ENCODE results near the gene CASTOR1. TPM values are rescaled to one million over a fixed set of nuclear protein-coding genes. Genes with fewer than 3 reads are reported as not detected.

The CASTOR1 gene
- total RNA-seq, 1 donor from 2014 or later = 15.9 TPM

DNA sequence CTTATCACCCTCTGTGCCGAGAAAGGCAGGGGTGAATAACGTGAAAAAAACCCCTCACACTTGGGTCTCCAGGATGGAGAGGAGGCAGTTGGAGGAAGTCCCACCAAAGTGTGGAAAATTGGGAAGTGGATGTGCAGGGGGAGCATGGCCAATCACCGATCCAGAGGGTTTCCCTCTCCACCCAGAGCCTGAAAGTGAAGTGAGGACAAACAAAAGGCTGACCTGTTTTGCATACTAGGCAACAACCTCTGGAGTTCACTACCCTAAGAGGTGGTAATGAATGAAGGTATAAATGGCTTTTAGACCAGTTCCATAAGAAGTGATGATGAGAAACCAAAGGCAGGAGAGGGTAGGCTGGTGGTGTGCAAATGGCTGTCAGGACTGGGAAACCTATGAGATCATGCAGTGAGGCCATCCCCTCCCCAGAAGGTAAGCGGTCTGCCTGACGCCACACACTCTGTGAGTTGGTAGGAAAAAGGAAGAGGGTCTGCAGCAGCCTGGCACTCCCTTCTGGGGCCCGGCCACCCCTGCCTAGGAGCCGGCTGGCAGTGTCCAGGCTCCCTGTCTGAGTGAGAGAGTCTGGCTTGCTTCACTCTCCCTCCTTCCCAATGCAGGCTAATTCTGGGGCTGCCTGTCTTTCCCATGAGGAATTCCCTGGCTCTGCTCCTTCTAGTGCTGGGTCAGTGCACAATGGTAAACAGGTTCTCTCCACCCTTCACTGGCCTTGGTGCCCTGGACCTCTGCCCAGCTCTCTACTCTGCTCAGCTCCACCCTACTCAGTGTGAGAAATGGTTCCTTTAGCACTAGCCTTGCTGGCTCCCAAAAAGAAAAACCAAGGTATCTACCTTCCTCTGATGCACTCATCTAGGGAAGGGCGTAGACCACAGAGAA is 21.8 kb upstream of the CASTOR1 start:
- DNase-seq (peak; percentile 83), ATAC-seq (peak; percentile 83)
- intact Hi-C loops (cut with DNase I) = no loop called here
- no peaks in the 10 kb centered on the region for H3K36me3 ChIP-seq
- H3K4me3 ChIP-seq = no peak overlapping the region
- H3K27me3 ChIP-seq = no peaks in the 10 kb centered on the region
- no peaks in the 10 kb centered on the region for H3K9me3 ChIP-seq
- TF ChIP-seq, protein P1, sequence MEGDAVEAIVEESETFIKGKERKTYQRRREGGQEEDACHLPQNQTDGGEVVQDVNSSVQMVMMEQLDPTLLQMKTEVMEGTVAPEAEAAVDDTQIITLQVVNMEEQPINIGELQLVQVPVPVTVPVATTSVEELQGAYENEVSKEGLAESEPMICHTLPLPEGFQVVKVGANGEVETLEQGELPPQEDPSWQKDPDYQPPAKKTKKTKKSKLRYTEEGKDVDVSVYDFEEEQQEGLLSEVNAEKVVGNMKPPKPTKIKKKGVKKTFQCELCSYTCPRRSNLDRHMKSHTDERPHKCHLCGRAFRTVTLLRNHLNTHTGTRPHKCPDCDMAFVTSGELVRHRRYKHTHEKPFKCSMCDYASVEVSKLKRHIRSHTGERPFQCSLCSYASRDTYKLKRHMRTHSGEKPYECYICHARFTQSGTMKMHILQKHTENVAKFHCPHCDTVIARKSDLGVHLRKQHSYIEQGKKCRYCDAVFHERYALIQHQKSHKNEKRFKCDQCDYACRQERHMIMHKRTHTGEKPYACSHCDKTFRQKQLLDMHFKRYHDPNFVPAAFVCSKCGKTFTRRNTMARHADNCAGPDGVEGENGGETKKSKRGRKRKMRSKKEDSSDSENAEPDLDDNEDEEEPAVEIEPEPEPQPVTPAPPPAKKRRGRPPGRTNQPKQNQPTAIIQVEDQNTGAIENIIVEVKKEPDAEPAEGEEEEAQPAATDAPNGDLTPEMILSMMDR (IDR thresholded peaks at IDR 0.05) = no peak
- H3K4me1 ChIP-seq = peaks cover 88% of the 10 kb centered on the region
- H3K27ac ChIP-seq = peak overlapping the region; percentile 89

DNA sequence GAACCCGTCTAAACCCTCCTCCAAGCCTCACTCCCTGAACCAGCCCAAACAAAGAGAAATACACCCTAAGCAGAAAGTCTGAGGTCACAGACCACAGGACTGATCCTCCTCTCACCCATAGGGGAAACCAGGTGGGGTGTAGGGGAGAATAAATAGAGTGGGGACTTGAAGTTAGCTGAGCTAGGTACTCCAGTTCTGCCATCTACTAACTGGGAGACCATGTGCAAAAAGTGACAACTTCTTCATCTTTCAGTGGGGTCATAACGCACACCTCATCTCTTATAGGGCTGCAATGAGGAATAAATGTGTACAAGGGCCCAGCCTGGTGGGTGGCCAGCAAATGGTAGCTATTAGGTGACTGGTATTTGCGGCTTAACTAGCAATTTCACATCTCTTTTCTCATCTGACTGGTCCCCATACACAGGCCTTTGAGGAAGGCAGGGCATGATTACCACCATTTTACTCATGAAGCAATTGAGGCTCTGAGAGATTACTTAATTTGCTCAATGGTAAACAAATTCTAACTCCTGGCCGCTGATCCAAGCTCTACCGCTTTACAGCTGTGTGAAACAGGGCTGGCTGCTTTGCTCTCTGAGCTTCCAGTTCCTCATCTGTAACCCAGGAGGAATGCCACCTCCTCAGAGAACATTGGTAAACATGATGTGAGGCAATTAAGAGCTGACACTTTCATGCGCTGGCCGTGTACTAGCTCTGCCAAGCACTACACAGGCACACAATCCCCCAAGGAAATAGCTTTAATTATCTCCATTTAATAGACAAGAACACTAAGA is 20.8 kb upstream of the CASTOR1 start:
- DNase-seq = no peak
- ATAC-seq = peak; percentile 89
- Histone ChIP-seq H3K4me3 (no peak overlapping the region), H3K27me3 (no peaks in the 10 kb centered on the region), H3K36me3 (no peaks in the 10 kb centered on the region), H3K27ac (peak overlapping the region; percentile 89), H3K9me3 (no peaks in the 10 kb centered on the region), H3K4me1 (peaks cover 89% of the 10 kb centered on the region)
- TF ChIP-seq, protein P1 (IDR thresholded peaks at IDR 0.05) = no peak
- intact Hi-C loops (cut with DNase I) = no loop called here

DNA sequence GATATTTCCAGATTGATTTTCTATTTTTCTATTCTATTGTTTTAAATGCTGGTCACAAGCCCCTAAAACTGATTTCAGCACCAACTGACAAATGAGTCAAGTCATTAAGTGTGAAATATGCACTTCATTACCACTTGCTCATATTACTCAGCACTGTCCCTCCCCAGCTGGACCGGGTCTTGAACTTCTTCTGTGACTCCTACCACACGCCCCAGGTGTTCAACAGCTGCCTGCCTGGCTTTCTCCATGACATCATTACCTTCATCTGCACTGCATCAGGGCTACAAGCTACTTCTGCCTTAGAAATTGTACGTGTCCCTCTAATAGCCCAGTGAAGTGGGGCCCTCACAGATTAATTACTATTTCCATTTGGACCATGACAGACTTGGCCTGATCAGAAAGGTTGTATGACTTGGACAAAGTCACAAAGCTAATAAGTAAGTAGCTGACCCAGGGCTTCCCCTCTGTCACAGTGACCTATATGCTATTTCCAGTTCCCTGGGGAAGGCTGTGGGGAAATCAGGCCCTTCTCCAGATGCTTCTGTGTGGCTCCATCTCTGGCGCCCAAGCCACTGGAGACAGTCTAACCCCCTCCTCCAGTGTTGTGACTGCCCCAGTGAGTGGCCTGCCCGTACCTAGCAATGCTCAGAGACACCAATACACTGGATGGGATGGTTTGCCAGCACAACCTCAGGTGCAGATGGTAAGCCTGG is 19.4 kb upstream of the CASTOR1 start:
- no peak for ATAC-seq
- intact Hi-C loops (cut with DNase I) = no loop called here

DNA sequence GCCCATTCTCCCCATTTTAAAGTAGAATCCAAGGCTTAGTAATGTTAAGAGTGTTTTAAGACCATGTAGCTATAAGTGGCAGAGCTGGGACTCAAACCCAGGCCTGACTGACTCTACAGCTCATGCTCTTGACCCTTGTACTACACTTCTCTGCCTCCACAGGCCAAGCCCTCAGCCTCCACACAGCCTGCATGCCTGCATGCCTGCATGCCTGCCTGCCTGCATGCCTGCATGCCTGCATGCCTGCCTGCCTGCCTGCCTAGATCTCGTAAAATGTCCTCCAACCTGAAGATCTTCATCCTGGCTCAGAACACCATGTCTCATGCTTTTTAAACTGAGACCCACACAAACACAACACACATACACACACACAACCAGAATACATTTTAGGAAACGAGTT is 18.8 kb upstream of the CASTOR1 start:
- intact Hi-C loops (cut with DNase I) = no loop called here
- DNase-seq (no peak), ATAC-seq (no peak)
- TF ChIP-seq, protein P1 (IDR thresholded peaks at IDR 0.05) = no peak
- no peak overlapping the region for H3K4me3 ChIP-seq
- H3K27me3 ChIP-seq = no peaks in the 10 kb centered on the region
- H3K4me1 ChIP-seq = peaks cover 95% of the 10 kb centered on the region
- H3K36me3 ChIP-seq = no peaks in the 10 kb centered on the region
- no peaks in the 10 kb centered on the region for H3K9me3 ChIP-seq
- H3K27ac ChIP-seq = peak overlapping the region; percentile 89

More for the DNA sequence above, 19.4 kb upstream of the CASTOR1 start:
- H3K27ac ChIP-seq = peak overlapping the region; percentile 89
- no peak for DNase-seq
- no peaks in the 10 kb centered on the region for H3K9me3 ChIP-seq
- no peaks in the 10 kb centered on the region for H3K36me3 ChIP-seq
- peaks cover 90% of the 10 kb centered on the region for H3K4me1 ChIP-seq
- H3K27me3 ChIP-seq = no peaks in the 10 kb centered on the region
- H3K4me3 ChIP-seq = no peak overlapping the region
- TF ChIP-seq, protein P1 (IDR thresholded peaks at IDR 0.05) = no peak

DNA sequence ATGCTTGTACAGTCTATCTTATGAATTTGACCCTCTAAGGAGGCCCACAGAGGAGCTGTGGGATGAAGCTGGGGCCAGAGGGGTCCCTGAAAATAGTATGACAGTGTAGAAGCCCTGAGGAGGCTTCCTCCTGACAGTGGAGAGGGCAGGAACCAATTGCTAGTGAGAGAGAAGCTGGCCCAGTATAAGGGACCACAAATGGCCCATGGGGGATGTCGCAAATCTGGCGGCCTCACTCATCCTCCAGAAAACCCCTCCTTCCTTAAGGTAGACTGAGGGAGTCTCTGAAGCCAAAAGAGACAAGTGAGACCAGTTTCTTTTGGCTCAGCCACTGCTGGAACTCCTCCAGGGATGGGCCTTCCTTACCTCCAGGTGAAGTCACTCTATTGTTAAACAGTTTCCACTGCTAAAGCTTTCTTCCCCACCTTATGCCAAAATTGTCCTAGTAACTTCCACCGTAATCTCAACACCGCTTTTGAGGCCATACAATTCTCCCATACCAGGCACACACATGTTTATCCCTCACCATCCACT is 17.8 kb upstream of the CASTOR1 start:
- intact Hi-C loops (cut with DNase I) = no loop called here
- peaks cover 99% of the 10 kb centered on the region for H3K4me1 ChIP-seq
- no peaks in the 10 kb centered on the region for H3K36me3 ChIP-seq
- H3K27ac ChIP-seq = peak overlapping the region; percentile 89
- ATAC-seq (no peak), DNase-seq (no peak)
- H3K27me3 ChIP-seq = no peaks in the 10 kb centered on the region
- no peaks in the 10 kb centered on the region for H3K9me3 ChIP-seq
- no peak overlapping the region for H3K4me3 ChIP-seq
- TF ChIP-seq, protein P1 (IDR thresholded peaks at IDR 0.05) = no peak
